Measurements from ENCODE around the gene LSAMP. TPM values are rescaled to one million over a fixed set of nuclear protein-coding genes. Genes with fewer than 3 reads are reported as not detected.

The LSAMP gene
- total and polyA plus RNA-seq, 2 of the 8 experiments (the other 6 are each of a cell fraction or from before 2014, with no cell fraction given): 1.8 to 5.7 TPM

DNA sequence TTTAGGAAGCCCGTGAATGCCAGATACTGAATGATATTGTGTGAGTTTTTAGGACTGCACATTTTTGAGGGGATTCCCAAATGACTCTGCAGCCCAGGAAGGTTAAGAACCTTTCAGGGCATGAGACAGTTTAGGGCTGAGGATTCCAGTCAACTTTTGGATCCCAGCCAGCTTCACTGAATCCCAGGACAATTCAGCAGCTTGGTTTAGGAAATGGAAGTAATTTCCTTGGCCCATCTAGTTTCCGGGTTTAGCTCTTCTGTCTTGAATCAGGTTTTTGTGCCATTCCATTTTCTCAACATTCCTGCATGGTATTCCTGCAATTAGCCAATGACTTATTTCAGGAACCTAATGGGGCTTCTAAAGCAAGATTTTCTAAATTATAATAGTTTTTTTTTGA, 253.9 kb downstream of the LSAMP start:
- Histone ChIP-seq H3K36me3 (ENCODE audit: control insufficient read depth in 2 of 4, insufficient read depth in 4 of 4, low read length in 3 of 4) (no peaks in the 10 kb centered on the region), H3K56ac (replicated peaks; ENCODE audit: insufficient read length, low read depth, low read length) (no peak overlapping the region), H3K23ac (ENCODE audit: insufficient read length) (no peak overlapping the region), H3K79me1 (ENCODE audit: low read depth, low read length) (no peaks in the 10 kb centered on the region), H2BK120ac (replicated peaks; ENCODE audit: low read depth, low read length) (no peak overlapping the region), H3K9me3 (ENCODE audit: insufficient read depth in 2 of 2, low read depth in 1 of 2, low read length in 1 of 2) (no peaks in the 10 kb centered on the region; a peak in 1 of 4 replicates), H2BK12ac (ENCODE audit: low read depth, low read length) (no peak overlapping the region), H4K8ac (ENCODE audit: extremely low read depth, insufficient read depth, low read length) (no peak overlapping the region), H3K14ac (ENCODE audit: insufficient read length) (no peak overlapping the region), H3K27ac (ENCODE audit: low read depth, low read length) (no peak overlapping the region), H3K4ac (replicated peaks; ENCODE audit: insufficient read length, low read depth, low read length) (no peak overlapping the region), H2BK5ac (ENCODE audit: low read depth, low read length) (no peak overlapping the region), H3K9ac (replicated peaks in 1 of 4; ENCODE audit: extremely low read depth in 1 of 4, low read depth in 3 of 4, low read length in 3 of 4) (no peak overlapping the region), H3K4me3 (ENCODE audit: extremely low read depth in 1 of 4, insufficient read depth in 2 of 4, low read depth in 3 of 4, low read length in 4 of 4) (no peak overlapping the region), H3K27me3 (replicated peaks in 1 of 4; ENCODE audit: control insufficient read depth in 3 of 4, extremely low read depth in 1 of 4, insufficient read depth in 3 of 4, low read length in 3 of 4) (no peaks in the 10 kb centered on the region), H3K23me2 (ENCODE audit: low read depth, low read length) (no peaks in the 10 kb centered on the region), H2AFZ (ENCODE audit: low read length) (no peak overlapping the region), H2BK15ac (ENCODE audit: low read length) (no peak overlapping the region), H3K4me2 (ENCODE audit: insufficient read depth in 1 of 2, low read depth in 2 of 2, low read length in 2 of 2) (no peak overlapping the region), H3K18ac (ENCODE audit: extremely low read depth, low read length) (no peak overlapping the region), H3K4me1 (replicated peaks in 1 of 4; ENCODE audit: control insufficient read depth in 3 of 4, insufficient read depth in 4 of 4, low read length in 3 of 4) (no peaks in the 10 kb centered on the region), H4K91ac (replicated peaks; ENCODE audit: insufficient read length, low read length) (no peak overlapping the region), H3K79me2 (ENCODE audit: control insufficient read depth in 1 of 2, insufficient read depth in 2 of 2, low read length in 2 of 2) (no peaks in the 10 kb centered on the region), H2AK5ac (ENCODE audit: low read depth, low read length) (no peak overlapping the region), H4K20me1 (replicated peaks in 1 of 2; ENCODE audit: control insufficient read depth in 1 of 2, insufficient read depth in 2 of 2, low read length in 2 of 2) (no peaks in the 10 kb centered on the region), H2BK20ac (ENCODE audit: low read length) (no peak overlapping the region), H4K5ac (ENCODE audit: insufficient read length, low read depth, low read length) (no peak overlapping the region)
- ChIA-PET CTCF (ENCODE audit: partially characterized antibody) (no interaction called here), POLR2A (ENCODE audit: partially characterized antibody) (no interaction called here)
- TF ChIP-seq KDM1A (IDR thresholded peaks at IDR 0.05; ENCODE audit: borderline replicate concordance, low read length): no peak
- TF ChIP-seq TAF7 (optimal IDR thresholded peaks at IDR 0.05; ENCODE audit: borderline replicate concordance, low read depth, low read length): no peak
- FAIRE-seq (no peak), DNase-seq (ENCODE audit: low read depth in 1 of 2, low spot score in 2 of 2) (no peak)
- 89% methylated on average over 2 of the region's 2 CpGs; no CpG with 5 or more reads in 1 of the 2 experiments for WGBS, 2 experiments (ENCODE audit: extremely low coverage in 1 of 2, insufficient coverage in 1 of 2, insufficient read length in 1 of 2, insufficient replicate concordance in 2 of 2, low coverage in 1 of 2, low lambda C conversion rate in 2 of 2, missing lambda C conversion rate in 1 of 2)

Data from H1 (cell line).